ENCODE results near the gene SUN3. TPM values are rescaled to one million over a fixed set of nuclear protein-coding genes. Genes with fewer than 3 reads are reported as not detected.

The SUN3 gene
- total and polyA plus RNA-seq, 2 of the 4 experiments (the other 2 are of a cell fraction): not detected

DNA sequence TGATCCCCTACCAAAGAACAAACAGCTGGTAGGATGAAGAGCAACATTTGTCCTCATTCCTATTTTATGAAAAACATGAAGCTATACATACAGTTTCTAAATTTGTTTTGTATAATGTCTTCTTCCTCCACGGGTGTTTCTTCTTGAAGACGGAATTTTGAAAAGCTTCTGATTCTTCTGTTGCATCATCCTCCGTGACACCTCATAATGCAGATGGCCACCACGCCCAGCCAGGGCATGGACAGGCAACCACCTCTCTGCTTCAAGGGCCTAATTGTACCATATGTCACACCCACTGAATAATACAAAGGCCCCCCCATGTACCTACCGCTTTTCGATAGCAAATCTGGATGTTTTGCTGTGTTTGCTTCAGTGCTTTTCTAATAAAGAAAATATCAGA lies at the start of gene SUN3 (continued):
- TF ChIP-seq, protein P1, sequence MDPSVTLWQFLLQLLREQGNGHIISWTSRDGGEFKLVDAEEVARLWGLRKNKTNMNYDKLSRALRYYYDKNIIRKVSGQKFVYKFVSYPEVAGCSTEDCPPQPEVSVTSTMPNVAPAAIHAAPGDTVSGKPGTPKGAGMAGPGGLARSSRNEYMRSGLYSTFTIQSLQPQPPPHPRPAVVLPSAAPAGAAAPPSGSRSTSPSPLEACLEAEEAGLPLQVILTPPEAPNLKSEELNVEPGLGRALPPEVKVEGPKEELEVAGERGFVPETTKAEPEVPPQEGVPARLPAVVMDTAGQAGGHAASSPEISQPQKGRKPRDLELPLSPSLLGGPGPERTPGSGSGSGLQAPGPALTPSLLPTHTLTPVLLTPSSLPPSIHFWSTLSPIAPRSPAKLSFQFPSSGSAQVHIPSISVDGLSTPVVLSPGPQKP (IDR thresholded peaks at IDR 0.05; ENCODE audit: borderline replicate concordance, low read depth, low read length): no peak
- TF ChIP-seq NFE2L2 (IDR thresholded peaks at IDR 0.05; ENCODE audit: low read depth, low read length): no peak
- TF ChIP-seq POLR2A (IDR thresholded peaks at IDR 0.05; ENCODE audit: low read depth, low read length): no peak

DNA sequence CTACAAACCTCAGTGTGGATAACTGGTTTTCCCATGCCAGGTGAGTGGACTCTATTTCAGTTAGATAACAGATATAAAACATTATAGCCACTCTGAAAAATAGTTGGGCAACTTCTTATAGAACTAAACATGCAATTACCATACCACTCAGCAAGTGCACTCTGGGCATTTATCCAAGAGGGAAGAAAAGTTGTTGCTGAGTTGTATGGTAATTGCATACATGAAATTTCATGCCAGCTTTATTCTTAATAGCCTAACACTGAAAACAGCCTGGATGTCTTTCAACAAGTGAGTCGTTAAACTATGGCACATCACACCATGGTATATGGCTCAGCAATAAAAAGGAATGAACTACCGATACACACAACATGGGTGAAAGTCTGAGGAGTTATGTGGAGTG lies 49.6 kb upstream of the SUN3 start:
- in situ Hi-C loops (cut with MboI; ENCODE audit: low sequenced_read_pairs) (no loop called here), intact Hi-C loops (cut with micrococcal nuclease) (no loop called here), dilution Hi-C loops (cut with HindIII; ENCODE audit: low sequenced_read_pairs, unreplicated experiment) (no loop called here)
- no peaks in the 10 kb centered on the region for H3K36me3 ChIP-seq (ENCODE audit: control insufficient read depth, insufficient read depth, low read length)
- H4K5ac ChIP-seq (ENCODE audit: low read depth, low read length): no peak overlapping the region
- H2BK5ac ChIP-seq (ENCODE audit: low read depth, low read length, poor library complexity, severe bottlenecking): no peak overlapping the region
- no peak overlapping the region for H3K18ac ChIP-seq (ENCODE audit: low read depth, low read length)
- CTCF ChIA-PET: interaction anchor here (1.1 kb wide), 1 partner anchor 58 kb away, joined by 3 read pairs; no protein-coding TSS in a partner anchor
- peaks cover 5% of the 10 kb centered on the region for H3K9me1 ChIP-seq (ENCODE audit: insufficient read depth, low read length)
- POLR2A ChIA-PET (ENCODE audit: unreplicated experiment): no interaction called here
- no peak overlapping the region for H2AFZ ChIP-seq (replicated peaks; ENCODE audit: low read length, poor library complexity)
- no peak overlapping the region for H2AK9ac ChIP-seq (replicated peaks; ENCODE audit: low read depth, low read length, poor library complexity)
- TF ChIP-seq CEBPB (IDR thresholded peaks at IDR 0.05; ENCODE audit: low read depth, low read length) (no peak), RAD21 (IDR thresholded peaks at IDR 0.05; ENCODE audit: low read length) (no peak), RFX5 (IDR thresholded peaks at IDR 0.05; ENCODE audit: low read depth, low read length) (no peak), NFE2L2 (IDR thresholded peaks at IDR 0.05; ENCODE audit: low read depth, low read length) (no peak), RCOR1 (IDR thresholded peaks at IDR 0.05; ENCODE audit: insufficient replicate concordance, low read length) (no peak), SMC3 (IDR thresholded peaks at IDR 0.05; ENCODE audit: low read depth, low read length) (no peak), MXI1 (IDR thresholded peaks at IDR 0.05; ENCODE audit: borderline replicate concordance, low read depth, low read length) (no peak), MAFK (IDR thresholded peaks at IDR 0.05; ENCODE audit: low read depth, low read length) (no peak)
- TF ChIP-seq, protein P2, sequence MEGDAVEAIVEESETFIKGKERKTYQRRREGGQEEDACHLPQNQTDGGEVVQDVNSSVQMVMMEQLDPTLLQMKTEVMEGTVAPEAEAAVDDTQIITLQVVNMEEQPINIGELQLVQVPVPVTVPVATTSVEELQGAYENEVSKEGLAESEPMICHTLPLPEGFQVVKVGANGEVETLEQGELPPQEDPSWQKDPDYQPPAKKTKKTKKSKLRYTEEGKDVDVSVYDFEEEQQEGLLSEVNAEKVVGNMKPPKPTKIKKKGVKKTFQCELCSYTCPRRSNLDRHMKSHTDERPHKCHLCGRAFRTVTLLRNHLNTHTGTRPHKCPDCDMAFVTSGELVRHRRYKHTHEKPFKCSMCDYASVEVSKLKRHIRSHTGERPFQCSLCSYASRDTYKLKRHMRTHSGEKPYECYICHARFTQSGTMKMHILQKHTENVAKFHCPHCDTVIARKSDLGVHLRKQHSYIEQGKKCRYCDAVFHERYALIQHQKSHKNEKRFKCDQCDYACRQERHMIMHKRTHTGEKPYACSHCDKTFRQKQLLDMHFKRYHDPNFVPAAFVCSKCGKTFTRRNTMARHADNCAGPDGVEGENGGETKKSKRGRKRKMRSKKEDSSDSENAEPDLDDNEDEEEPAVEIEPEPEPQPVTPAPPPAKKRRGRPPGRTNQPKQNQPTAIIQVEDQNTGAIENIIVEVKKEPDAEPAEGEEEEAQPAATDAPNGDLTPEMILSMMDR (conservative IDR thresholded peaks at IDR 0.05; ENCODE audit: low read depth, low read length): no peak
- TF ChIP-seq, protein P1 (IDR thresholded peaks at IDR 0.05; ENCODE audit: borderline replicate concordance, low read depth, low read length): no peak
- no peak overlapping the region for H3K9ac ChIP-seq (ENCODE audit: low read depth, low read length)
- no peaks in the 10 kb centered on the region for H3K27me3 ChIP-seq (ENCODE audit: control insufficient read depth, insufficient read depth, low read length)
- DNase-seq (no peak), ATAC-seq (ENCODE audit: low read depth) (no peak)
- H3K79me1 ChIP-seq (ENCODE audit: low read depth in 1 of 2, low read length in 2 of 2): no peaks in the 10 kb centered on the region
- no peak overlapping the region for H4K8ac ChIP-seq (ENCODE audit: low read depth in 2 of 2, low read length in 2 of 2)
- no peak overlapping the region for H2BK20ac ChIP-seq (ENCODE audit: low read depth, low read length)
- H3K4me3 ChIP-seq (ENCODE audit: insufficient read depth, low read depth, low read length): no peak overlapping the region
- H3K27ac ChIP-seq (ENCODE audit: insufficient read depth, low read length): no peak overlapping the region
- no peak overlapping the region for H4K91ac ChIP-seq (ENCODE audit: insufficient read depth, low read depth, low read length)
- no CpG with 5 or more reads among the region's 2 CpGs for WGBS, 2 experiments (ENCODE audit: extremely low coverage in 2 of 2, insufficient read length in 1 of 2)
- 0 out of 2 replicates have a peak, but pooled peaks cover 2% of the 10 kb centered on the region for H4K20me1 ChIP-seq (ENCODE audit: insufficient read depth, low read length)
- H3K56ac ChIP-seq (ENCODE audit: extremely low read depth, insufficient read depth, low read length): no peak overlapping the region
- H2BK15ac ChIP-seq (ENCODE audit: low read depth, low read length): no peak overlapping the region
- no peak overlapping the region for H3K4ac ChIP-seq (ENCODE audit: low read depth, low read length)
- peaks cover 5% of the 10 kb centered on the region for H3K4me1 ChIP-seq (ENCODE audit: control insufficient read depth, insufficient read depth, low read length)
- no peak overlapping the region for H2AK5ac ChIP-seq (ENCODE audit: low read depth, low read length)
- H3K9me3 ChIP-seq (ENCODE audit: control insufficient read depth, insufficient read depth, low read length): no peaks in the 10 kb centered on the region
- H2BK120ac ChIP-seq (ENCODE audit: low read depth, low read length): no peak overlapping the region
- H3K23ac ChIP-seq (ENCODE audit: low read depth, low read length): no peak overlapping the region
- H3K4me2 ChIP-seq (ENCODE audit: low read depth, low read length): no peak overlapping the region
- no peak overlapping the region for H3K14ac ChIP-seq (replicated peaks; ENCODE audit: low read depth, low read length)
- no TSS peak for BruUV-seq (replicated peaks)
